ENCODE results near the gene VIPR2.
"Not testable (repeated sequence)": the region's sequence is repeated elsewhere in the genome, so short reads cannot be mapped to it uniquely, and the experiment has no call there.

Gene VIPR2

DNA sequence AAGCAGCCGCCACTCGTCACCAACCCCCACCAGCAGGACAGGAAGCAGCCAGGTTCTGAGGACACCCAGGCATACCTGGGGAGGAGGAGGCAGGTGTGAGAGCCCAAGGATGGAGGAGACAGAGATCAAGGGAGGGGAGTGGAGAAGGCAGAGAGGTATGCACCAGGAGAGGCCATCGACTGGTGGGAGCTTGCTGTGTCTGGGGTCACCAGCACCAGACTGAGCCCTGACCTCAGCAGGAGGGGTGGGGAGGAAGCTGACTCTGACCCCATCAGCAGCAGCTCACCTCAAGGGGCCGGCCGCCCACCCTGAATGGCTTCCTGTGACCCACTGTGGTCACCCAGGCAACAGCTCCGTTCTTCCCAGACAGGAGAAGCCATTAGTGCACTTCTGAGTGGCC, 7.8 kb downstream of the VIPR2 start:
- DNase-seq: no peak

GRCh38 chr7:159136442-159136841, 8.2 kb downstream of the VIPR2 start:
- DNase-seq: no peak

GRCh38 chr7:159136013-159136412, 8.7 kb downstream of the VIPR2 start:
- DNase-seq: no peak

GRCh38 chr7:159132670-159133443, 11.8 kb downstream of the VIPR2 start:
- DNase-seq: not testable (repeated sequence)

DNA sequence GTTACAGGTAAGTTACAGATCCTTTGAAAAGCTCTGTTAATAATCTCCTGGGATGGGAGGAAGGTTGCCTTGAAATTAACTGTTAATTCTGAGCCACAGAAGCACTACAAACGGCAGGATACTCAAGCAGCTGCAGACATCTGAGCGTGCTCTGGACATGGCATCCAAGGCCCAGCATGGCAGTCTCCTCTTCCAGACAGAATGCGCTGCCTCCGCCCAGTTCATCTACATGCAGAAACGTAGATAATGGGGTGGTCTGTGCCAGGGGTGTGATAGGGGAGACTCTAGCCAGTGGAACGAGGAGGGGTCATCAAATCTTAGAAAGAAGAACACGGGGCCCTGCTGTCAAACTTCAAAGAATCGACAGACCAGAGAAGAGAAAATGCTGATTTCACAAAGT, 13.8 kb downstream of the VIPR2 start:
- DNase-seq: no peak

DNA sequence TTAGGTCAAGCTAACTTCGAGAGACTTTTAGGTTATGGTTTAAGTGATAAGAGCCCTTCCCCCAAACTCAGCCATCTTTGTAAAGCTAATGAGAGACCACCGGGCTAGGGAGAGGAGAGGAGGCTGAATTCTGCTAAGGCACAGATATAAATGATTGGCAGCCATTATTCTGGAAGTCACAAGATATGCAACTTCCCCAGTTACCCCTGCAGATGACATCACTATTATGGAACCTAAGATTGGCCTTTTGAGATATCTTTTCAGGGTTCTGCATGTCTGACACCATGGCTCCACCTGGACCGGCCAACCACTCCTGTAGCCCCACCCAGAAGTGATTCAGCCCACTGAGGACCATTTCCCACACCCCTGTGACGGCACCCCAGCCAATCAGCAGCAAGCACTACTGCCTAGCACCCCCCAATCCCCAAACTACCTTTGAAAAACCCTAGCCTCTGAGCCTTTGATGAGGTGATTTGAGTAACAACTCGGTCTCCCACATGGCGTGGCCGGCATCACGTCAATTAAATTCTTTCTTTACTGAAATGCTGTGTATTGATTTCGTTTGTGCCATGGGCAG, 14.4 kb downstream of the VIPR2 start:
- DNase-seq: no peak

GRCh38 chr7:159128767-159129166, 15.9 kb downstream of the VIPR2 start:
- DNase-seq: no peak

- DNase-seq: no peak
Observed at GRCh38 chr7:159127691-159128642, 16.7 kb downstream of the VIPR2 start.

GRCh38 chr7:159126311-159127260, 18.1 kb downstream of the VIPR2 start:
- no peak for DNase-seq

DNA sequence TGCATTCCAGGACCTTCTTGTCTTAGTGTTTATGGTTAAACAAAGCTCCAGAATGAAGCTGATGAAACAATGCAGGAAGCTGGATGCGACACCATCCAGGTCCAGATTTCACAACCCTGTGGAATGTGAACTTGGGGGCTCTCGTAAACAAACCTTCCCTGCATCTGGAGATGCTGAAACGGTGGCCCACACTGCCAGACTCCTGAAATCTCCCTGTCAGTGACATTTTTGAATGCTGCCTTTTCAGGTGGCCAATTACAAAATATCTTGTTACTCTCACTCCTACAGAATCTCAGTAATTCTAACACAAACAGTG, 18.8 kb downstream of the VIPR2 start:
- DNase-seq: no peak

DNA sequence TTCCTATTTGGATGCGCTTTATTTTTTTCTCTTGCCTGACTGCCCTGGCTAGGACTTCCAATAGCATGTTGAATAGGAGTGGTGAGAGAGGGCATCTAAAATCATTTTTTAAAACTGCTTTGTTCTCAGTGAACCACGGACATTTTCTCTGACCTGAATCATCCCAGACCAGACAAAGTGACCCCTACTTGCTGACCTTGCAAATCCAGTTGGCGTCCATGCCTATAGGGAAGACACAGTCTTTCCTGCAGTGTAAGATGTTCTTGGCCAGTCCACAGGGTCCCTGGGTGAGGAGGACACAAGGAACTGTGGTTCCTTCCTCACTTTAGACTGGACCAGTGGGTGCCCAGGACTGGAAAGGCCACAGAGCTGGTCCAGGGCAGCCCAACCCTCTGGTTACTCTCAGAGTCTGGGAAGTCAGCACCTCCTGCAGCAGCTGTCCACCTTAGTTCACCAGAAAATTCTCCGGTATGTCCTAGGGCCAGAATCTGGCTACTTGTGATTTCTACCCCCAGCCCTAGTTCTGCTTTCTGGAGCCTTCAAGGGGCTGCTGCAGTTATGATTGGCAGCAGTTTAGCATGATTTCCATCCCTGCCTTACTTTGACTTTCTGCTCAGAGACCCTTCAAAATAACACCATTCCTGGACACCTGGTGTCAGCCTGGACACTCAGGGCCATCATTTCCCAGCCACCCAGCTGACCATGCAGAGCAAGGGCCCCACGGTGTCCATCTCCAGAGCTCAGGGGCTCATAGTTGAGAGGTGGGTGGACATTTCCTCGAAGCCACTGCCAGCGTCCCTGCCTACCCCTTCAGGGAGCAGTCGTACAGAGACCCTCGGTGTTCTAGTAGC, 19.3 kb downstream of the VIPR2 start:
- DNase-seq: no peak

DNA sequence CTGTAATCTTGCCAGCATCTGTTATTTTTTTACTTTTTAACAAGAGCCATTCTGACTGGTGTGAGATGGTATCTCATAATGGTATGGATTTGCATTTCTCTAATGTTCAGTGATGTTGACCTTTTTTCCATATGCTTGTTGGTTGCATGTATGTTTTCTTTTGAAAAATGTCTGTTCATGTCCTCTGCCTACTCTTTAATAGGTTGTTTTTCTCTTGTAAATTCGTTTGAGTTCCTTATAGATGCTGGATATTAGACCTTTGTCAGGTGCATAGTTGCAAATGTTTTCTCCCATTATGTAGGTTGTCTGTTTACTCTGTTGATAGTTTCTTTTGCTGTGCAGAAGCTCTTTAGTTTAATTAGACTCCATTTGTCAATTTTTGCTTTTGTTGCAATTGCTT, 20.9 kb downstream of the VIPR2 start:
- not testable (repeated sequence) for DNase-seq

DNA sequence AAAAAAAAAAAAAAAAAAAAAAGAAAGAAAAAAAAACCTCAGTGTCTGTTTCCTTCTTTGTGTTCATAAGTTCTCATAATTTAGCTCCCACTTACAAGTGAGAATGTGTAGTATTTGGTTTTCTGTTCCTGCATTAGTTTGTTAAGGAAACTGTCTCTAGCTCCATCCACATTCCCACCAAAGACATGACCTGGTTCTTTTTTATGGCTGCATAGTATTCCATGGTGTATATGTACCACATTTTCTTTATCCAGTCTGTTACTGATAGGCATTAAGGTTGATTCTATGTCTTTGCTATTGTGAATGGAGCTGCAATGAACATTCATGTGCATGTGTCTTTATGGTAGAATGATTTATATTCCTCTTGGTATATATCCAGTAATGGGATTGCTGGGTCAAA, 21.4 kb downstream of the VIPR2 start:
- DNase-seq: not testable (repeated sequence)

- no peak for DNase-seq
Observed at GRCh38 chr7:159122276-159122675, 22.4 kb downstream of the VIPR2 start.

DNA sequence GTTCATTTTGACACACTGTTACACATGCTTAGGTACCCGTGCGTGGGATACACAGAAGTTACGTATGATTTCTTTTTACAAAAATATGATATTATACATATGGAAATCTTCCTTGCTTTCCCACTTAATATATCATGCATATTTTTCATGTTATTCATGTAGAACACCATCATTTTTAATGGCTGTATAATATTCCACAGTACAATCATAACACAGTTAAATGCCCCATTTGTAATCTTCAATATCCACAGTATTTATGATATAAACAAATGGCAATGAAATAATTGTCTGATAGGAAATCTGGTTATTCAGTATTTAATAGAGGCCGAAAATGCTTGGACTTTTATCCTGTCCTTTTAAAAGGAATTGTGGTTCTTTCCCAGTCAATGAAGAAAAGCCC, 23.2 kb downstream of the VIPR2 start:
- no peak for DNase-seq

GRCh38 chr7:159121068-159121467, 23.6 kb downstream of the VIPR2 start:
- DNase-seq: no peak

- DNase-seq: no peak
Observed at GRCh38 chr7:159120540-159120919, 24.1 kb downstream of the VIPR2 start.

GRCh38 chr7:159119851-159120539, 24.7 kb downstream of the VIPR2 start:
- no peak for DNase-seq

- no peak for DNase-seq
Observed at GRCh38 chr7:159119026-159119741, 25.5 kb downstream of the VIPR2 start.

GRCh38 chr7:159118623-159119022, 26.0 kb downstream of the VIPR2 start:
- DNase-seq: no peak

Data from GOT3 (cell line).